Esophagus squamous epithelium (tissue), 4 donors: ENCODE data around the gene FOXF1.
A peak's percentile ranks its signal among the peaks of the same experiment; 100 is the strongest.

Experiments used
- CTCF ChIP-seq, 6 experiments: fragments of 450-650 bp in 4 of 6; fragments of 200-600 bp in 2 of 6; sonication (generic) in 2 of 6; IDR thresholded peaks; one replicate each; pipeline ENCODE4 v1.5.1; 2016 to 2019; ENCODE audit warnings: antibody characterized with exemption in 6 of 6, mild to moderate bottlenecking in 4 of 6, moderate library complexity in 4 of 6
- POLR2A ChIP-seq, 4 donors: fragments of 450-650 bp; IDR thresholded peaks; one replicate each; pipeline ENCODE4 v1.6.1; 2017; ENCODE audit warnings: antibody characterized with exemption in 4 of 4, mild to moderate bottlenecking in 4 of 4, moderate library complexity in 3 of 4

GRCh38 chr16:86563469-86564345, 53.4 kb downstream of the FOXF1 start:
- TF ChIP-seq POLR2A (IDR thresholded peaks at IDR 0.05) (no peak), CTCF (IDR thresholded peaks at IDR 0.05) (peak; percentile 100)
